Stimulated activated CD4-positive, alpha-beta T cell treated with anti-CD3 and anti-CD28 coated beads, Interleukin-4, amount 100 ng/mL, for 4 hours (primary cell): Measurements from ENCODE around the gene PTPRG.

Experiments
- DNase-seq, 2 experiments: peaks; one replicate each; pipeline ENCODE4 v3.0.0-alpha.2; 2020

PTPRG gene

GRCh38 chr3:62097121-62097520, 535.8 kb downstream of the PTPRG start:
- DNase-seq, result no peak

GRCh38 chr3:62098646-62099365, 537.4 kb downstream of the PTPRG start:
- no peak for DNase-seq

DNA sequence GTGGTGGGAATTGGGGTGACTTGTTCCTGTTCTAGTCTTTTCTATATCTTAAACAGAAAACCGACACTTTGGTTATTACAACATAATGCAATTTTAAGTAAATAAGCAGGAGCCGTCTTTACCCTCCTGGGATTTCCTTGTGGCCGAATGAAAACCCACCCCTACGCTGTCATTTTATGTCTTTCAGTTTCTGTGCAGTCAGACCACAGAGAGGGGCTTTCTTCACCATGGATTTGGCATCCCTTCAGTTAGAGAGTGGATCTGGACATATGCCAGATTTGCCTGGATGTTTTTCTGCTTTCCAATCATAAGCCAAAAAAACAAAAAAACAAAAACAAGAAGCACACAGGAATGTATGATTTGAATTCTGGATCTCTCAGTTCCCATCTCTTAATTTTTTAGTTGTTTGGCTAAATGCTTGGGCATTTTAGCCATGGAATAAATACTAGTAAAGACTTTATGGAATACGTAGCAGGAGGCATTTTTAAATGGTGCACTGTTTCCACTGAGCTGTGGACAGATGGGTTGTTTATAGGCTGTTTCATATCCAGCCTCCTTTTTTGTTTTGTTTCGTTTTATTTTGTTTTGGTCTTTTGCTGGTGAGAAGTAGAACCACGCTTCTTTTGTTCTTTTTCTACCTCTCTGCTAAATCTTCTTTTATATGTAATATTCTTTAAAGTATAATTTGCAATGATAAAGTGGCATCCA, 539.1 kb downstream of the PTPRG start:
- no peak for DNase-seq

GRCh38 chr3:62101488-62101887, 540.1 kb downstream of the PTPRG start:
- DNase-seq, result no peak

- DNase-seq, result no peak
Measured at GRCh38 chr3:62103531-62103930, 542.2 kb downstream of the PTPRG start.

DNA sequence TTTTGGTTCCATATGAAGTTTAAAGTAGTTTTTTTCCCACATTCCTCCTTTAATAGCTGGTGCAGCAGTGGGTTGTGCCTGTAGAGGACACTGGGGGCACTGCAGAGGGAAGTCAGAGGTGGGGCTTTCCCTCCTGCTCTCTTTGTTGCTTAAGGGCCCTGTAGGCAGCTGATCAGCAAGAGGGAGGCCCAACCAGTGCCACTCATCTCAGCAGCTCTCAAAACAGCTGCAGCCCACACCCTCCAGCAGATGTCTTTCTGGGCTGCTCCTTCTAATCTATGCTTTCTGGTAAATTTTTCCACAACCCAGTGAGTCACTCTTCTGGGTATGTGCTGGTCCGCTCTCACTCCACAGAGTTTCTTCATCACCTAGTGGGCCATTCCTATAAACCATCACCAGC, 548.2 kb downstream of the PTPRG start:
- no peak for DNase-seq

DNA sequence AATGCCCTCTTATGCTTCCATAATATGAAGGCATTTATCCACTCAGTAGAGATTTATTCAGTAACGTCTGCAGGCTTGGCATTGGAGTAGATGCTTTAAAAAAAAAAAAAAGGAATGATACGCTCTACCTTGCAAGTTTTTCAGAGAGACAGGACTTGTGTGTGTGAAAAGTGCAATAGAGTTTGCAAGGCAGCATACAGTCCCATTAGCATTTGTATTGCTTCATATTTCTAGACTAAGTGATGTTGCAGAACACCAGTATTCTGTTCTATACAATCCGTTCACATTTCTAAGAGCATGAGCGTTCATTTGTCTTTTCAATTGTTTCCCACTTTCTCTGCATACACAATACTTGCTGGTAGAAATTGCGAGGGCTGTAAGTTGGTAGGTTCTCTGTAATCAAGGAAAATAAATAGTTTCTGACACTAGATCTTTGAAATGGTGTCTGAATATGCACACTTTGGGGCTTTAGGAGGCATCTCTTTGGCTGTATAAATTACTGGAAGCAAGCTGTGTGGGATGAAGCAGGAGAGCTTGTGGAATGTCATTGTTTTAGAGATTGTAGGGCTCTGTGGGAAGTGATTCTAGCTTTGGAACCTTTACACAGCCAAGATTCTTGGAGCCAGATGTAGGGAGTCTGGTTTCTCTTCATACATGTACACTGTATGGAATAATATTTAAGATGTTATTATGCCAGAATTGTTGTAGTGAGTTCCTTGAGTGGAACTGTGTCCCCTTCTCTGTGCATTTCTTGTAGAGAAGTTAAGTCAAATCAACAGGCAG, 549.3 kb downstream of the PTPRG start:
- DNase-seq, result no peak

DNA sequence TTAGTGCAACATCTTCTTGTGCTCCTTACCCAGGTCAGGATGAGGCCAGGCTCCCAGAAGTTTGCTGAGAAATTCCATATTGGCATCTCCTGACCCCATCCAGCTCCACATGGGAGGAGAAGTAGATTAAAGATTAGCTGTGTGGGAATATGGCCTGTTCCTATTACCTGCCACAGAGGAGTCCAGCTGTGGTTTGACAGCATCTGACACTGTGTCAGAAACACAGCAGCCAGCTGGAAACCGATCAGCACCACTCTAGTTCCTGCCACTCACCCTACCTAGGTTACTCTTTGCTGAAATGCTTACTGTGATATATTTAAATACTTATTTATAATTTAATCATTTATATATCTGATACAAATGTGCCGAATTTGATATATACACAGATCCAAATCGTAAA, 551.7 kb downstream of the PTPRG start:
- DNase-seq, result no peak

DNA sequence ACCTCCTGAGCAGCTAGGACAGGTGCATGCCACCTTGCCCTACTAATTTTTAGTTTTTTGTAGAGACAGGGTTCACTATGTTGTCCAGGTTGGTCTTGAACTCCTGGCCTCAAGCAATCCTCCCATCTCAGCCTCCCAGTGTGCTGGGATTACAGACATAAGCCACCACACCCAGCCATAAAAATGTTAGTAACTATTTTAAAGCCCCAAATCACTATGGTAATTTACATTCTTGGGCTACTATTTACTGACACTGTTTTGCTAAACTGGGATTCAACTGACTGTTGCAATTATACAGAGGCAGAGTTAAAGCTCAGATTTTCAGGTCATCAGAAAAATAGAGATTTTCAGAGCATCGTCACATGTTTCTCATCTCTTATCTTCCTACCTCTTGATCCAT, 553.4 kb downstream of the PTPRG start:
- no peak for DNase-seq

DNA sequence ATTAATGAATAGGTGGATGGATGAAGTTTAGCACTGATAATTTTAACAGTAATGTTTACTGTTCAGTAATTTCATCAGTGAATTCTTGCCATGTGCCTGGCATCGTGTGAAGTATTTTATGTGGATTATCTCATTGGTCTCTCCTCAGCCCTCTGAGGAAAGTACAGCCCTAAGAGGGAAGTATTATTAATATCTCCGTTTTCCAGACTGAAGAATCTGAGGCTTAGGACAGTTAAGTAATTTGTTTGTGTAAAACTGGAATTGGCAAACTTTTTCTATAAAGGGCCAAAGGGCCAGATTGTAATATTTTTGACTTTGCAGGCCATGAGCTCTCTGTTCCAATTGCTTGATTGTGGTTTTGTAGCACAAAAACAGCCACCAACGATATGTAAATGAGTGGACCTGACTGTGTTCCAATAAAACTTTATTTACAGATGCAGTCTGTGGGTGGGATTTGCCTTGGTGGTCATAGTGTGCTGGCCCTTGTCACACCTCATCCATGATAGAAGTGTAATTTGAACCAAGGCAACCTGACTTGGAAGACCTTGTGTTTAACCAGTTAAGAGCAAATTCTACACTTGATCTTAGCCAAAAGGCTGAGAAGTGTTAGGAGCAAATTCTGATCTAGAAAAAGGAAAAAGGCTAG, 556.7 kb downstream of the PTPRG start:
- no peak for DNase-seq

- no peak for DNase-seq
Measured at GRCh38 chr3:62119139-62119538, 557.8 kb downstream of the PTPRG start.

GRCh38 chr3:62122819-62123218, 561.4 kb downstream of the PTPRG start:
- no peak for DNase-seq

GRCh38 chr3:62125380-62125779, 564.0 kb downstream of the PTPRG start:
- no peak for DNase-seq

DNA sequence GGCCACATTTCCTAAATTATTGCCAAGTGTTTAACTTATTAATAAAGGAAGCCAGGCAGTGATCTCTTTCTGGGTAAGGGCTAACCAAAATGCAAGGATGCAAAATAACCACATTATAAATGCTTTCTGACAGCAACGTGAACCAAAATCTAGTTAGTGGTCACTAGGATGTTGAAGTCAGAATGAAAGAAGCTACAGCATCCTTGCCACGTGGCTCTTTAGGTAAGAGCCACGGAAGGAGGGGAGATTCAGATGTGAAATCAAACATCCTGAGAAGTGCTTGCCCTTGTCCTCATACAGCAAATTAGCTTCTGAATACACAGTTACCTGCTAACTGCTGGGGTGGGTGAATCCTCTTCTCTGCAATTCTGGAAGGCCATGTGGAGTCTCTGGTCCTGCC, 565.7 kb downstream of the PTPRG start:
- DNase-seq, result no peak

DNA sequence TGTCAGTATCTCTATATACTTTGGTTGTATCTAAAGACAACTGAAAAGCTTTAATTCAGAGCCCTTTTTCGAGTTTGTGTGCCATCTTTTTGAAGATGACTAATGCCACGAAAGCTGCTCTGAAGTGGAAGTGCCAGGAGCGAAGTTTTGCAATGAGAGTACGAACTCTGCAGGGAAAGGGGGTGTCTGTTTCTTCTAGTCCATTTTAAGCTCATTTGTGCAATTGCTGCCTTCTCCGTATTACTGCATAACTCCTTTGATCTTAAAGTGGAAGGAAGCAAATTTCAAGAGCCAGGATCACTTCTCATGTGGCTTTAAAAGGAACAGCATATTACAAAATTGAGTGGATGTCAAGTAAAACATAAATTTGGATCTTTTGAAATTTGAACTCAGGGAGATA, 566.7 kb downstream of the PTPRG start:
- no peak for DNase-seq

GRCh38 chr3:62128681-62129080, 567.3 kb downstream of the PTPRG start:
- no peak for DNase-seq

- DNase-seq, result no peak
Measured at GRCh38 chr3:62131050-62131449, 569.7 kb downstream of the PTPRG start.

DNA sequence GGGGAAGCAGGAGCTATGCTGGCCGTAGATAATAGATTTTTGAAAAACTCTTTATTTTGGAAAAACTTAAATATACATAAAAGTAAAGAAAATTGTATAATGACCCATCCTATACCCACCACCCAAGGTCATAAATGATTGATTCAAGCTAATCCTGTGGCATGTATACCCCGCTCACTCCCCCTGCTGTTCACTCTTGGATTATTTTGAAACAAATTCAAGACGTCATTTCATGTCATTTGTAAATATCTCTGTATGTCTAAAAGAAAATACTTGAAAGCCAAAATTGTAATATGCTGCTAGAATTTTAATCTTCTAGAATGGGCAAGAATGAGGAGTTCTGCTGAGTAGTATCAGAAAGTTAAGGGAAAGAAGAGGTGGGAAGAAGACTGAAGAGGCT, 570.2 kb downstream of the PTPRG start:
- no peak for DNase-seq

DNA sequence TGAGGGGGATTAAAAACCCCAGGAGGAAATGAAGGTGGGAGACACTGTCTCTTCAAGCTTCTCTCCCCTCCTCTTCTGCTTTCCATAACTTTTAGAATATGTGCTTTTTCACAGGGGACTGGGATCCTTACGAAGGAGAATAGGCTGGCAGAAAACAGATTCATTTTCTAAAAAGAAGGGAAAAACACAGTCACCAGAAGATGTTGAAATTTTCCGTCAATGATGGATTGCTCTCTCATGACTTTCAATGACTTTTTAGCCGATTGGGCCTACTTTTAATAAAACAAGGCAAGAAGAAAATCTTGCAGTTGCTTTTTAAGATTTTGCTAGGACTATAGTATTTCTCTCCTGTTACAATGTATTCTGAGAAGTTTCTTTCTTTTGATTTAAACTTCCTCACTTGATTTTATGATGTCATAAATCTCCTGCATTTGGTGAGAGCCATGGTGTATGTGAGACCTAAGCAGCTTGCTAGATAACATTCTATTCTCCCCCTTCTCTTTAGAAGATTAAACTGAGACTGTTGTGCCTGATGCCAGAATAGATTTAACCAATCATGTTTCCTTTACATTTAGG, 570.7 kb downstream of the PTPRG start:
- DNase-seq, result no peak

DNA sequence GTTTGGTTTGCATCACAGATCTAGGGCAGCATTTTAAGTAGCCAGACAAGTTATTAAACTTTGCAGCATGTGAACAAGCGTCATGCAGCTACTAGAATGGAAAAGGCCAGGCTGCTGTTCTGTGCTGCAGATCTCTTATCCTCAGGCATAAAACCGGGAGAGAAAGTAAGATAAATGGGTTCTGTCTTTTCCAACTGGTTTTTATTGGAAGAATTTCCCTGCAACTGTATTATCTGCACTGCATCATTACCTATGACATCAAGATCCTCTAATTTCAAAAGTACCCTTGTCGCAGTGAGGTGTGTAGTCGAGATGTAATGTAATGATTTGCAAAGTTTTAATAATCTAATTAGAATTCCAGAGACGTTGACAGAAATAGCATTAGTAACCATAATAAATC, 571.6 kb downstream of the PTPRG start:
- DNase-seq, result no peak

DNA sequence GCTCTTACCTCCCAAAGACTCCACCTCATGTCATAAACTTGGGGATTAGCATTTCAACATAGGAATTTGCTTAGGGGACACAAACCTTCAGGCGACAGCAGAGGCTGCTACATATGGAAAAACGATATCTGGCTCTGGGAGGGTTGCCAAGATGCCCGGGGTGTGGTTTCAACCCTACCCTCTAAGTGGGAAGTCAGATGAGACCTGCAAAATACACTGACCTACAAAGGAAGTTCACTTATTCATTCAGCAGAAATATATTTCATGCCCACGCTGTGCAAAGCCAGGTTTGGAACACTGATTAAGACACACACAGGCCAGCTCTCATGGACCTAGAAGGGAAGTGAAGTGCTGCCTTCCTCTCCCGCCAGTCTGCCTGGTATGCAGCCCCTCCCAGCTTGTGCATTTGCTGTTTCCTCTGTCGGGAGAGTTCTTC, 572.7 kb downstream of the PTPRG start:
- no peak for DNase-seq

- no peak for DNase-seq
Measured at GRCh38 chr3:62135741-62136140, 574.4 kb downstream of the PTPRG start.

GRCh38 chr3:62139957-62140356, 578.6 kb downstream of the PTPRG start:
- DNase-seq, result no peak
